HEK293 (cell line): ENCODE measurements around the gene TMEM151B.

Experiments used
- CTCF ChIA-PET: fragments of 350-600 bp; formaldehyde crosslinking; extraction: SDS; loops from one replicate; lab custom pipeline; 2021; ENCODE audit warnings: antibody characterized with exemption; lab: Yijun Ruan, JAX
- POLR2A ChIA-PET: fragments of 300-600 bp; formaldehyde crosslinking; extraction: SDS; loops from one replicate; lab custom pipeline; 2020; ENCODE audit warnings: antibody characterized with exemption, inconsistent platforms; lab: Yijun Ruan, JAX
- H3K27ac ChIP-seq: fragments of 200-500 bp; sonication (Bioruptor generic); 2 replicates; pipeline ENCODE4 v1.5.1; 2014; ENCODE audit warnings: low read depth, low read length, control low read depth, inconsistent platforms; ENCODE audit errors: extremely low read depth
- H3K36me3 ChIP-seq, 2 experiments: fragments of 200-500 bp in 1 of 2; sonication (Bioruptor generic) in 1 of 2; 1 replicate in 1 of 2; 2 replicates in 1 of 2; pipeline ENCODE4 v1.5.1; 2014 to 2017; ENCODE audit warnings: inconsistent platforms in 2 of 2, low read length in 2 of 2; ENCODE audit not compliant: control insufficient read depth in 2 of 2, insufficient read depth in 1 of 2
- H3K4me1 ChIP-seq: fragments of 200-500 bp; sonication (Bioruptor generic); 2 replicates; pipeline ENCODE4 v1.5.1; 2014; ENCODE audit warnings: mild to moderate bottlenecking, low read length, inconsistent platforms; ENCODE audit not compliant: control insufficient read depth, insufficient read depth
- H3K4me3 ChIP-seq: 2 replicates; pipeline ENCODE4 v1.5.1; 2011; ENCODE audit warnings: low read depth, mild to moderate bottlenecking, control low read depth, low read length, moderate library complexity
- H3K9me3 ChIP-seq: fragments of 200-500 bp; sonication (Bioruptor generic); 2 replicates; pipeline ENCODE4 v1.5.1; 2014; ENCODE audit warnings: low read depth, low read length, inconsistent platforms; ENCODE audit not compliant: control insufficient read depth, insufficient read depth
- MEIS1 ChIP-seq: sonication (generic); formaldehyde crosslinking; IDR thresholded peaks from 2 replicates; pipeline ENCODE4 v1.8.1; 2022; ENCODE audit warnings: missing genetic modification reagents, mild to moderate bottlenecking, borderline replicate concordance
- MZF1 ChIP-seq: fragments of 450-650 bp; formaldehyde crosslinking; IDR thresholded peaks from 2 replicates; pipeline ENCODE4 v1.5.1; 2017; ENCODE audit warnings: missing biosample characterization, missing genetic modification characterization, borderline replicate concordance
- SCRT2 ChIP-seq: fragments of 450-650 bp; formaldehyde crosslinking; IDR thresholded peaks from 2 replicates; pipeline ENCODE4 v1.5.1; 2016; ENCODE audit warnings: missing biosample characterization, missing genetic modification characterization
- SP7 ChIP-seq: fragments of 450-650 bp; formaldehyde crosslinking; IDR thresholded peaks from 2 replicates; pipeline ENCODE4 v1.5.1; 2016; ENCODE audit warnings: missing biosample characterization, missing genetic modification characterization
- WT1 ChIP-seq: fragments of 450-650 bp; formaldehyde crosslinking; IDR thresholded peaks from 2 replicates; pipeline ENCODE4 v1.5.1; 2016; ENCODE audit warnings: missing biosample characterization, missing genetic modification characterization
- ZBTB48 ChIP-seq: fragments of 450-650 bp; formaldehyde crosslinking; IDR thresholded peaks from 2 replicates; pipeline ENCODE4 v1.5.1; 2016; ENCODE audit warnings: missing biosample characterization, missing genetic modification characterization
- ZNF132 ChIP-seq: fragments of 450-650 bp; formaldehyde crosslinking; IDR thresholded peaks from 2 replicates; pipeline ENCODE4 v1.5.1; 2017; ENCODE audit warnings: missing biosample characterization, missing genetic modification characterization, borderline replicate concordance
- ZNF146 ChIP-seq: fragments of 450-650 bp; formaldehyde crosslinking; IDR thresholded peaks from 2 replicates; pipeline ENCODE4 v1.5.1; 2016; ENCODE audit warnings: missing biosample characterization, missing genetic modification characterization
- ZNF248 ChIP-seq: fragments of 450-650 bp; formaldehyde crosslinking; IDR thresholded peaks from 2 replicates; pipeline ENCODE4 v1.5.1; 2017; ENCODE audit warnings: missing biosample characterization, missing genetic modification characterization
- ZNF311 ChIP-seq: fragments of 450-650 bp; formaldehyde crosslinking; IDR thresholded peaks from 2 replicates; pipeline ENCODE4 v1.5.1; 2017; ENCODE audit warnings: missing biosample characterization, missing genetic modification characterization, borderline replicate concordance
- ZNF394 ChIP-seq: fragments of 450-650 bp; formaldehyde crosslinking; IDR thresholded peaks from 2 replicates; pipeline ENCODE4 v1.5.1; 2016; ENCODE audit warnings: missing biosample characterization, missing genetic modification characterization, mild to moderate bottlenecking, moderate library complexity, borderline replicate concordance
- ZNF621 ChIP-seq: fragments of 450-650 bp; formaldehyde crosslinking; IDR thresholded peaks from 2 replicates; pipeline ENCODE4 v1.5.1; 2017; ENCODE audit warnings: missing biosample characterization, missing genetic modification characterization
- ZNF626 ChIP-seq: fragments of 450-650 bp; sonication (Bioruptor Pico); formaldehyde crosslinking; IDR thresholded peaks from 2 replicates; pipeline ENCODE4 v1.5.1; 2018; ENCODE audit warnings: missing biosample characterization, missing genetic modification characterization, inconsistent platforms
- ZNF654 ChIP-seq: fragments of 450-650 bp; formaldehyde crosslinking; IDR thresholded peaks from 2 replicates; pipeline ENCODE4 v1.5.1; 2016; ENCODE audit warnings: low read depth, missing biosample characterization, missing genetic modification characterization
- ZNF791 ChIP-seq: fragments of 450-650 bp; formaldehyde crosslinking; IDR thresholded peaks from 2 replicates; pipeline ENCODE4 v1.5.1; 2016; ENCODE audit warnings: missing biosample characterization, missing genetic modification characterization
- ZNF792 ChIP-seq: fragments of 450-650 bp; formaldehyde crosslinking; IDR thresholded peaks from 2 replicates; pipeline ENCODE4 v1.5.1; 2016; ENCODE audit warnings: missing biosample characterization, missing genetic modification characterization
- TF ChIP-seq, protein P1 (sequence below): IDR thresholded peaks from 2 replicates; pipeline ENCODE4 v1.6.1; 2011; ENCODE audit warnings: mild to moderate bottlenecking, low read depth, low read length, borderline replicate concordance
- TF ChIP-seq, protein P2 (sequence below): fragments of 450-650 bp; formaldehyde crosslinking; IDR thresholded peaks from 2 replicates; pipeline ENCODE4 v1.5.1; 2016; ENCODE audit warnings: missing biosample characterization, missing genetic modification characterization
- TF ChIP-seq, protein P3 (sequence below): fragments of 450-650 bp; formaldehyde crosslinking; IDR thresholded peaks from 2 replicates; pipeline ENCODE4 v1.5.1; 2016; ENCODE audit warnings: missing biosample characterization, missing genetic modification characterization
- TF ChIP-seq, protein P4 (sequence below): fragments of 450-650 bp; formaldehyde crosslinking; IDR thresholded peaks from 2 replicates; pipeline ENCODE4; 2016; ENCODE audit warnings: missing biosample characterization, missing genetic modification characterization

Gene TMEM151B

DNA sequence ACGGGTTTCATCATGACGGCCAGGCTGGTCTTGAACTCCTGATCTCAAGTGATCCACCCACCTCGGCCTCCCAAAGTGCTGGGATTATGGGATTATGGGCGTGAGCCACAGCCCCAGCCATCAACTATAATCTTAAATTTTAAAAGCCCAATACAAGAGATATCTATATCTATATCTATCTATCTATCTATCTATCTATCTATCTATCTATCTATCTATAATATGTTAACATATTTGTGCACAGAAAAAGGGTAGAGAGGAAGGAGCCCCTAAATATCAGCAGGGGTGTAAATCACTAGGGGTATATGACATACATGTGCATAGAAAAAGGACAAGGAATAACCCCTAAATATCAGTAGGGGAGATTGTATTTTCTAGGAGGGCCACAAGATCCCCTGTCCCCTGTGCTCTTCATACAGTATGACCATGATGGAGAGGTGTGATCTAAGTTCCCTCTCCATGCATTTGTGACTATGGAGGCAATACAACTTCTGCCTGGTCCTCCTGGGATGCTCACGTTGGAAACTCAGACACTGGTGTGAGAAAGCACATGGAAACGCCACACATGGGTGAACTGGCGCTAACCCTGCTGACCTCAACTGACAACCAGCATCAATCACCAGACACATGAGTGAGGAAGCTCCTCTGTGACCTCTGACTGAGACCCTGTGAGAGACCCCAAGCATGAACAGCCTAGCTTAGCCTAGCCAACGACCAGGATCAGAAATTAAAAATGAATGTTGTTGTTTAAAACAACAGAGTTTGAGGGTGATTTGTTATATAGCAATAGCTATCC, 71.0 kb downstream of the TMEM151B start:
- TF ChIP-seq ZNF146 (tag by site-specific recombination) (no peak), MEIS1 (CRISPR knock-in tag) (no peak), ZNF311 (tag by site-specific recombination) (no peak), SCRT2 (no peak), ZNF248 (tag by site-specific recombination) (no peak), ZNF791 (no peak)
- TF ChIP-seq, protein P1, sequence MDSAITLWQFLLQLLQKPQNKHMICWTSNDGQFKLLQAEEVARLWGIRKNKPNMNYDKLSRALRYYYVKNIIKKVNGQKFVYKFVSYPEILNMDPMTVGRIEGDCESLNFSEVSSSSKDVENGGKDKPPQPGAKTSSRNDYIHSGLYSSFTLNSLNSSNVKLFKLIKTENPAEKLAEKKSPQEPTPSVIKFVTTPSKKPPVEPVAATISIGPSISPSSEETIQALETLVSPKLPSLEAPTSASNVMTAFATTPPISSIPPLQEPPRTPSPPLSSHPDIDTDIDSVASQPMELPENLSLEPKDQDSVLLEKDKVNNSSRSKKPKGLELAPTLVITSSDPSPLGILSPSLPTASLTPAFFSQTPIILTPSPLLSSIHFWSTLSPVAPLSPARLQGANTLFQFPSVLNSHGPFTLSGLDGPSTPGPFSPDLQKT: no peak
- POLR2A ChIA-PET: no interaction called here
- Histone ChIP-seq H3K4me3 (no peak overlapping the region), H3K27ac (no peak overlapping the region), H3K36me3 (no peaks in the 10 kb centered on the region), H3K4me1 (no peaks in the 10 kb centered on the region; the same call in 1 of the 2 replicates), H3K9me3 (no peaks in the 10 kb centered on the region)
- CTCF ChIA-PET: interaction anchor here (0.8 to 5.3 kb wide), 3 partner anchors 10 to 84 kb away, joined by 3 to 56 read pairs (median 3); partner anchors contain the start of gene NFKBIE

DNA sequence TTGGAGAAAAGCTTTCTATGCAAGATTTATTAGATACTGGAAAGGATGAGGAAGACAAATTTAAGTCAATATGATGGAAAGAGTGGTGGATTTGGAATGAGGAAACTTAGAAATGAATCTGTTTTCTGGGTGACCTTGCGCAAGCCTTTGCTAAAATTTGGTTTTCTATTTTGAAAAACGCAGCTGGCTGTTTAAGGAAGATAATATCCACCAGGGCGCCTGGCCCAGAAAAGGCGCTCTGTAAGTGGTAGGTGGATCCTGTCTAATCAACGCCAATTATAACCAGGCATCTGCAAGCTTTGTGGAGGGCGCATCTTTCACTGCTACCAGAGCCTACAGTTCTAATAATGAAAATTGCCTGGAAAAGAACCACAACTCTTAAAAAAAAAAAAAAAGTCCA, 71.8 kb downstream of the TMEM151B start:
- TF ChIP-seq, protein P2, sequence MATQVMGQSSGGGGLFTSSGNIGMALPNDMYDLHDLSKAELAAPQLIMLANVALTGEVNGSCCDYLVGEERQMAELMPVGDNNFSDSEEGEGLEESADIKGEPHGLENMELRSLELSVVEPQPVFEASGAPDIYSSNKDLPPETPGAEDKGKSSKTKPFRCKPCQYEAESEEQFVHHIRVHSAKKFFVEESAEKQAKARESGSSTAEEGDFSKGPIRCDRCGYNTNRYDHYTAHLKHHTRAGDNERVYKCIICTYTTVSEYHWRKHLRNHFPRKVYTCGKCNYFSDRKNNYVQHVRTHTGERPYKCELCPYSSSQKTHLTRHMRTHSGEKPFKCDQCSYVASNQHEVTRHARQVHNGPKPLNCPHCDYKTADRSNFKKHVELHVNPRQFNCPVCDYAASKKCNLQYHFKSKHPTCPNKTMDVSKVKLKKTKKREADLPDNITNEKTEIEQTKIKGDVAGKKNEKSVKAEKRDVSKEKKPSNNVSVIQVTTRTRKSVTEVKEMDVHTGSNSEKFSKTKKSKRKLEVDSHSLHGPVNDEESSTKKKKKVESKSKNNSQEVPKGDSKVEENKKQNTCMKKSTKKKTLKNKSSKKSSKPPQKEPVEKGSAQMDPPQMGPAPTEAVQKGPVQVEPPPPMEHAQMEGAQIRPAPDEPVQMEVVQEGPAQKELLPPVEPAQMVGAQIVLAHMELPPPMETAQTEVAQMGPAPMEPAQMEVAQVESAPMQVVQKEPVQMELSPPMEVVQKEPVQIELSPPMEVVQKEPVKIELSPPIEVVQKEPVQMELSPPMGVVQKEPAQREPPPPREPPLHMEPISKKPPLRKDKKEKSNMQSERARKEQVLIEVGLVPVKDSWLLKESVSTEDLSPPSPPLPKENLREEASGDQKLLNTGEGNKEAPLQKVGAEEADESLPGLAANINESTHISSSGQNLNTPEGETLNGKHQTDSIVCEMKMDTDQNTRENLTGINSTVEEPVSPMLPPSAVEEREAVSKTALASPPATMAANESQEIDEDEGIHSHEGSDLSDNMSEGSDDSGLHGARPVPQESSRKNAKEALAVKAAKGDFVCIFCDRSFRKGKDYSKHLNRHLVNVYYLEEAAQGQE (tag by site-specific recombination): no peak
- TF ChIP-seq ZBTB48 (tag by site-specific recombination) (no peak), ZNF626 (tag by site-specific recombination) (no peak), ZNF621 (no peak), ZNF654 (tag by site-specific recombination) (no peak), MZF1 (tag by site-specific recombination) (no peak), ZNF792 (tag by site-specific recombination) (no peak), SP7 (tag by site-specific recombination) (no peak), ZNF132 (tag by site-specific recombination) (no peak), WT1 (tag by site-specific recombination) (no peak), ZNF394 (no peak)
- TF ChIP-seq, protein P3, sequence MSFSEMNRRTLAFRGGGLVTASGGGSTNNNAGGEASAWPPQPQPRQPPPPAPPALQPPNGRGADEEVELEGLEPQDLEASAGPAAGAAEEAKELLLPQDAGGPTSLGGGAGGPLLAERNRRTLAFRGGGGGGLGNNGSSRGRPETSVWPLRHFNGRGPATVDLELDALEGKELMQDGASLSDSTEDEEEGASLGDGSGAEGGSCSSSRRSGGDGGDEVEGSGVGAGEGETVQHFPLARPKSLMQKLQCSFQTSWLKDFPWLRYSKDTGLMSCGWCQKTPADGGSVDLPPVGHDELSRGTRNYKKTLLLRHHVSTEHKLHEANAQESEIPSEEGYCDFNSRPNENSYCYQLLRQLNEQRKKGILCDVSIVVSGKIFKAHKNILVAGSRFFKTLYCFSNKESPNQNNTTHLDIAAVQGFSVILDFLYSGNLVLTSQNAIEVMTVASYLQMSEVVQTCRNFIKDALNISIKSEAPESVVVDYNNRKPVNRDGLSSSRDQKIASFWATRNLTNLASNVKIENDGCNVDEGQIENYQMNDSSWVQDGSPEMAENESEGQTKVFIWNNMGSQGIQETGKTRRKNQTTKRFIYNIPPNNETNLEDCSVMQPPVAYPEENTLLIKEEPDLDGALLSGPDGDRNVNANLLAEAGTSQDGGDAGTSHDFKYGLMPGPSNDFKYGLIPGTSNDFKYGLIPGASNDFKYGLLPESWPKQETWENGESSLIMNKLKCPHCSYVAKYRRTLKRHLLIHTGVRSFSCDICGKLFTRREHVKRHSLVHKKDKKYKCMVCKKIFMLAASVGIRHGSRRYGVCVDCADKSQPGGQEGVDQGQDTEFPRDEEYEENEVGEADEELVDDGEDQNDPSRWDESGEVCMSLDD (tag by site-specific recombination): no peak
- TF ChIP-seq, protein P4, sequence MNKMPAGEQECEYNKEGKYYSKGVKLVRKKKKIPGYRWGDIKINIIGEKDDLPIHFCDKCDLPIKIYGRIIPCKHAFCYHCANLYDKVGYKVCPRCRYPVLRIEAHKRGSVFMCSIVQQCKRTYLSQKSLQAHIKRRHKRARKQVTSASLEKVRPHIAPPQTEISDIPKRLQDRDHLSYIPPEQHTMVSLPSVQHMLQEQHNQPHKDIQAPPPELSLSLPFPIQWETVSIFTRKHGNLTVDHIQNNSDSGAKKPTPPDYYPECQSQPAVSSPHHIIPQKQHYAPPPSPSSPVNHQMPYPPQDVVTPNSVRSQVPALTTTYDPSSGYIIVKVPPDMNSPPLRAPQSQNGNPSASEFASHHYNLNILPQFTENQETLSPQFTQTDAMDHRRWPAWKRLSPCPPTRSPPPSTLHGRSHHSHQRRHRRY: no peak
- H3K36me3 ChIP-seq: no peaks in the 10 kb centered on the region
- H3K4me3 ChIP-seq: no peak overlapping the region
- CTCF ChIA-PET: interaction anchor here (0.8 to 5.3 kb wide), 3 partner anchors 10 to 83 kb away, joined by 3 to 56 read pairs (median 3); partner anchors contain the start of gene NFKBIE
- no peaks in the 10 kb centered on the region for H3K9me3 ChIP-seq
- no peaks in the 10 kb centered on the region; the same call in 1 of the 2 replicates for H3K4me1 ChIP-seq
- no peak overlapping the region for H3K27ac ChIP-seq
- POLR2A ChIA-PET: interaction anchor here (0.7 kb wide), 1 partner anchor 23 kb away, joined by 3 read pairs; no protein-coding TSS in a partner anchor
